IPS DF 6.9 (cell line): ENCODE results near the gene NUP35.

ENCODE experiments used
- DNase-seq: peaks from one replicate; pipeline ENCODE4 v3.0.0-alpha.2; 2013; ENCODE audit warnings: low read depth, low spot score
- H3K27ac ChIP-seq: one replicate; pipeline ENCODE4 v1.5.1; 2013; ENCODE audit warnings: low read length, control low read depth
- H3K27me3 ChIP-seq: 2 replicates; pipeline ENCODE4 v1.6.1; 2013; ENCODE audit warnings: mild to moderate bottlenecking, low read length; ENCODE audit not compliant: control insufficient read depth, insufficient read depth
- H3K36me3 ChIP-seq: 2 replicates; pipeline ENCODE4 v1.6.1; 2013; ENCODE audit warnings: low read length; ENCODE audit not compliant: control insufficient read depth, insufficient read depth
- H3K4me1 ChIP-seq: 2 replicates; pipeline ENCODE4 v1.6.1; 2013; ENCODE audit warnings: low read length; ENCODE audit not compliant: control insufficient read depth, insufficient read depth
- H3K4me3 ChIP-seq: 2 replicates; pipeline ENCODE4 v1.5.1; 2013; ENCODE audit warnings: mild to moderate bottlenecking, low read length
- H3K9me3 ChIP-seq: 2 replicates; pipeline ENCODE4 v1.6.1; 2013; ENCODE audit warnings: low read length, inconsistent platforms; ENCODE audit not compliant: control insufficient read depth, insufficient read depth
- WGBS: extraction: QIAGEN DNeasy Blood & Tissue Kit; methylation state at CpG from one replicate; pipeline ENCODE4 v1.1.7; 2013; ENCODE audit warnings: mixed read lengths, missing lambda C conversion rate; ENCODE audit not compliant: insufficient read length, insufficient coverage; 5-methylcytosine and 5-hydroxymethylcytosine counted together

NUP35 gene

DNA sequence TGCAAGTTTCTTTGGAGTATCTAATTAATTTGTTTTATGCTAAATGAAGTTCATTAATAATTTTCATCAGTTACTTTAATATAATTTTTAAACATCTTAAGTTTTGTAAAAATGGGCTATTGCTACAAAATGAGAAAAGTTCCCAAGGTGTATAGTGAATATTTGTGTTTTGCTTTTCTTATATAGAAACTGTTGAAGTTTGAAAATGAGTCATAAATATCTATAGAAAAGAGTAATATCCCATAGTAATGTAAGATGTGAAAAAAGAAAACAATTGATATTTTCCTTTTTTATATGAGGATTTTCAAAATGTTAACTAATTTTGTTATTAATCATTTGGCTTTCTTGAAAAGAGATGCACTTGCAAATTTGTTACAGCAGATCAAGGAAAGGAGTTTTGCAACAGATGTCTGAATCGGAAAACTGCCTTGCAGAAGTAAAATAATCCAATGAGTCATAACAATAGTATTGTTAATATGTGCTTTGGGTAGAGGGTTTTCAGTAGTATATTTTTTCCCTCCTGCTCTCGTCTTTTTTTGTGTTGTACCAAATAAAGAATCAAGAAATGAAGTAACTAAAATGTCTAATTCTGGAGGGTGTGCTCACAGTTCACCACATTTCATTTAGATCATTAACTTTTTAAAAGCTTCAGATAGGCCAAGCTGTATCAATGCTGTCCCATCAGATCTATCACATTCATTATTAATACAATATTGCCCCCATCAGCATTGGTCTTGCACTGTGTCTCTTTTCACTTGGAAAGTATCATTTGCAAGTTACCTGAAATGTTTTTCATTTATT is 30.2 kb upstream of the NUP35 start:
- H3K4me3 ChIP-seq, result no peak overlapping the region
- no peaks in the 10 kb centered on the region for H3K9me3 ChIP-seq
- WGBS, result no CpG with 5 or more reads among the region's 2 CpGs
- H3K27ac ChIP-seq, result no peak overlapping the region
- H3K27me3 ChIP-seq, result no peaks in the 10 kb centered on the region
- no peaks in the 10 kb centered on the region; the same call in none of the 2 replicates for H3K4me1 ChIP-seq
- H3K36me3 ChIP-seq, result no peaks in the 10 kb centered on the region; the same call in 1 of the 2 replicates
- no peak for DNase-seq

DNA sequence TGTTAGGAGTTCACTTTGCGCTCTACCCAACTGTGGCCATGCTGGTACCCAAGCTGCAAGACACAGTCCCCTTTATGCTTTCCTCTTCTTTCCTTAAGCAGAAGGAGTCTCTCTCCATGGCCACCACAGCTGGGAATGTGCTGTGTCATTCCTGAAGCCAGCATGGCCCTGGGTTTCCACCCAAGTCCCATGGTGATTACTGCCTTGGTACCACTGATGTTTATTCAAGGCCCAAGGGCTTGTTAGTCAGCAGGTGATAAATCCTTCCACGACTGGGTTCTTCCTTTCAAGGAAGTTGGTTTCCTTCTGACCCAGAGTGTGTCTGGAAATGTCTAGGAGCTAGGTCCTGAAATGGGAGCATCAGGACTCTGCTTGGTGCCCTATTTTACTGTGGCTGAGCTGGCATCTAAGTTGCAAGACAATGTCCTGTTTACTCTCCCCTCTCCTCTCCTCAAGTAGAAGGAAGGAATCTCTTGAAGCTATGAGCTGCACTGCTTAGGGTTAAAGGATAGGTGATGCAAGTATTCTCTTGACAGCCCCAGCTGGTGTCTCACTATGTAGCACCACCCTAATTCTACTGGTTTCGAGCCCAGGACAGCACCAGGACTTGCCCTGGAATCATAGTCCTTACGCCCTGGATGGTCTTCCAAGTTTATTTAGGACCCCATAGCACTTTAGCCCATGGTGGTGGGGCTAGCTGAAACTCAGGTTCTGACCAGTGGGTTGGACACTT is 18.7 kb upstream of the NUP35 start:
- WGBS, result no CpG with 5 or more reads among the region's 4 CpGs
- no peaks in the 10 kb centered on the region for H3K36me3 ChIP-seq
- DNase-seq, result no peak

DNA sequence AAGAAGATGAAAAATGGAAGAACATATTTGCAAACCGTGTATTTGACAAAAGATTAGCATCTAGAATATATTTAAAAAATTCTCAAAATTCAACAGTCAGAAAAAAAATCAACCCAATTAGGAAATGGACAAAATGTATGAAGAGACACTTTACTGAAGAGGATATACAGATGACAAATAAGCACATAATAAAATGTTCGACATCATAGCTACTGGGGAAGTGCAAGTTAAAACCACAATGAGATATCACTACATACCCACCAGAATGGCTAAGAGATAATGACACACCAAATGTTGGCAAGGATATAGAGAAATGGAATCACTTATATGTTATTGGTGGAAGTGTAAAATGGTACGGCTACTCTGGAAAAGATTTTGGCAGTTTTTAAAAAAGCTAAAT is 11.7 kb upstream of the NUP35 start:
- WGBS, result no CpG with 5 or more reads among the region's 3 CpGs
- no peak overlapping the region for H3K4me3 ChIP-seq
- no peaks in the 10 kb centered on the region for H3K4me1 ChIP-seq

More for the DNA sequence above, 18.7 kb upstream of the NUP35 start:
- Histone ChIP-seq H3K27me3 (no peaks in the 10 kb centered on the region), H3K4me1 (no peaks in the 10 kb centered on the region), H3K27ac (no peak overlapping the region), H3K4me3 (no peak overlapping the region), H3K9me3 (no peaks in the 10 kb centered on the region)

DNA sequence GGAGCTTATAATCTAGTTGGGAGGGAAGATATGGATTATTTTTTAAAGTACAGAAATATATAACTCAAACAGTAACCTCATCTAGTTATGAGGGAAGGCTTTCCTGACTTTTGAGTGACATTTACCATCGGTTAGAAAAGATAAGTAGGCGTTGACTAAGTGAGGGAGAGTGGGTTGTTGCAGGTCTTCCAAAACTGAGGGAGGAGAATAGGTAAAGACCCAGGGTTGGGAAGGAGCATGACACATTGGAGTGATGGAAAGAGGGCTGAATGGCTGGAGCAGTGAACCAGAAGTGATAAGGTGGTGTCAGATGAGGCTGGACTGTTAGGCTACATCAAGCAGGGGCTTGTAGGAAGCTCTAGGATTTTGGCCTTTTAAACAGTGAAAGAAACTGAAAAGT is 10.6 kb upstream of the NUP35 start:
- no CpG with 5 or more reads among the region's 2 CpGs for WGBS
- no peak for DNase-seq
- Histone ChIP-seq H3K4me3 (no peak overlapping the region), H3K27me3 (no peaks in the 10 kb centered on the region), H3K27ac (no peak overlapping the region), H3K9me3 (no peaks in the 10 kb centered on the region), H3K36me3 (no peaks in the 10 kb centered on the region), H3K4me1 (no peaks in the 10 kb centered on the region)

More for the DNA sequence above, 11.7 kb upstream of the NUP35 start:
- Histone ChIP-seq H3K36me3 (no peaks in the 10 kb centered on the region), H3K9me3 (no peaks in the 10 kb centered on the region), H3K27me3 (no peaks in the 10 kb centered on the region), H3K27ac (no peak overlapping the region)
- no peak for DNase-seq

DNA sequence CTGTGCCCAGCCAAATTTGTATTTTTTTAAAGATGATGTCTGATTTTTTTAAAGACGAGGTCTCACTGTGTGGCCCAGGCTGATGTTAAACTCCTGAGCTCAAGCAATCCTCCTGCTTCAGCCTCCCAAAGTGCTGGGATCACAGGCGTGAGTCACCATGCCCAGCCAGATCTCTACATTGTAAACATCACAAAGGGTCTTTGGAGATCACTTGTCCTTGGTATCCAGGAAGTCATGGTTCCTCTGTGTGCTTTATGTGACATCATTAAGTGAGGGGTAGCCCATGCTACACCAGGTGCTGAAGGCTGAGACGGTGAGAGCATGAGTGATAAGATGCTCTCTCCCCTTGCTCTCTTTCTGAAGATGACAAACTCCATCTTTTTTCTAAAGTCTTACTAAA is 7.0 kb upstream of the NUP35 start:
- no peak overlapping the region for H3K4me3 ChIP-seq
- no peak for DNase-seq
- H3K27ac ChIP-seq, result no peak overlapping the region
- H3K4me1 ChIP-seq, result no peaks in the 10 kb centered on the region
- WGBS, result no CpG with 5 or more reads among the region's 3 CpGs
- no peaks in the 10 kb centered on the region for H3K9me3 ChIP-seq
- no peaks in the 10 kb centered on the region for H3K36me3 ChIP-seq
- no peaks in the 10 kb centered on the region for H3K27me3 ChIP-seq

DNA sequence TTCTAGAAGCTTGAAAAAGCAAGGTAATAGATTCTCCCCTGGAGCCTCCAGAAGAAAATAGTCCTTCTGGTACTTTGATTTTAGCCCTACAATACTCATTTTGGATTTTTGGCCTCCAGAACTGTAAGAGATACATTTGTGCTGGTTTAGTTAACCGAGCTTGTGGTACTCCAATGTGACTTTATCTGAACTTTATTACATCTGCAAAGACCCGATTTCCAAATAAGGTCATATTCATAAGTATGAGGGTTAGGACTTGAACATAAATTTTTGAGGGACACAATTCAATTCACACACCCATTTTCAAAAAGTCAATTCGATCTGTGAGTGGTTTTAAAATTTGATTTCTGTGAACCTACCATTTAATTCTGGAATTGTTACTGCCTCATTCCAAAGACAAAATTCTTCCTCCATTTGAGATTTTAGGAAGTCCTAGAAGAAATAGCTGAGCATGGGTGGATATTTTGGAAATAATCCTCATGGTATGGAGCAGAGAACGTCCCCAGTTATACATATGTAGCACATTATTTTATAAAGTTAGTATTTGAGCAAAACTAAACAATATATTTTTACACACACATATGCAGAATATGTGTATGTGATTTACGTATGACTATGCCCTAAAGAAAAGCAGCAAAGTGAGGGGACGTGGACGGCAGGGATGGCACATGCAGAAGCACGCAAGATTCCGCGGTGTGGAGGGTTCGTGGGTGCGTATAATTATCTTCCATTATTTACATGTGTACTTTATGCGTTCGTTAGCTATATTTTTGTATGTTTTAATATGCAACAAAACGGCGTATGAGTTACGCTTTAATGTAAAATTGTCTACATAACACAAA is 905 bp upstream of the NUP35 start:
- H3K4me3 ChIP-seq, result peak overlapping the region; percentile 90; the same call in 1 of the 2 replicates
- no peaks in the 10 kb centered on the region for H3K36me3 ChIP-seq
- no peaks in the 10 kb centered on the region for H3K4me1 ChIP-seq
- no peaks in the 10 kb centered on the region for H3K9me3 ChIP-seq
- no peak overlapping the region for H3K27ac ChIP-seq
- no peaks in the 10 kb centered on the region for H3K27me3 ChIP-seq
- no CpG with 5 or more reads among the region's 17 CpGs for WGBS
- no peak for DNase-seq

DNA sequence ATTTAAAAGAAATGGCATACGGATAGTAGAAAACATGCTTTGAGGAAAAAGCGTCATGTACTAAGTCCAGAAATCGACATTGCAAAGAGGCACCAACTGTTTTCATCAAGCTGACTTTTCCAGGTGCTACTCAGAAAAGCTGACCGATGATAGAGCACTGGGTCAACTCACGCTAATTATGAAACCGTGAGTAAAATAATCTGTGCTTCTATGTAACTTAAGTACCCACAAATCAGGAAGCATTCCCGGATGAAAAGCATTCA is 353 bp upstream of the NUP35 start:
- Histone ChIP-seq H3K36me3 (no peaks in the 10 kb centered on the region), H3K9me3 (no peaks in the 10 kb centered on the region), H3K4me1 (no peaks in the 10 kb centered on the region), H3K27ac (no peak overlapping the region), H3K27me3 (no peaks in the 10 kb centered on the region), H3K4me3 (peak overlapping the region; percentile 90; the same call in 1 of the 2 replicates)
- DNase-seq, result no peak
- no CpG with 5 or more reads among the region's 7 CpGs for WGBS

DNA sequence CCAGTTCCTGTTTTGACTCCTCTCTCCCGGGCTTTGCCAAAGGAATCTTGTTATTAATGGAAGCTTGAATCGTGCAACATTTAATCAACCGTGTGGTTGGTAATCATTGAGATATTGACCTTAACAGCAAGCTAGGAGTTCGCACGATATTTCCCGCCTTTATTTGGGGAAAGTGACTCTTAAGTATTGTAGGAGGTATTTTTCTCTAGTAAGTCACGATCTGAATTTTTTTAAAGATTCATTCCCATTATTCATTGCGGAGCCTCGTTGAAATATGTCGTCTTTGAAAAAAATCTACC is 663 bp downstream of the NUP35 start:
- no peak for DNase-seq
- WGBS, result no CpG with 5 or more reads among the region's 10 CpGs
- Histone ChIP-seq H3K36me3 (no peaks in the 10 kb centered on the region), H3K9me3 (no peaks in the 10 kb centered on the region), H3K4me1 (no peaks in the 10 kb centered on the region), H3K27me3 (no peaks in the 10 kb centered on the region), H3K4me3 (peak overlapping the region; percentile 90; the same call in 1 of the 2 replicates), H3K27ac (no peak overlapping the region)

DNA sequence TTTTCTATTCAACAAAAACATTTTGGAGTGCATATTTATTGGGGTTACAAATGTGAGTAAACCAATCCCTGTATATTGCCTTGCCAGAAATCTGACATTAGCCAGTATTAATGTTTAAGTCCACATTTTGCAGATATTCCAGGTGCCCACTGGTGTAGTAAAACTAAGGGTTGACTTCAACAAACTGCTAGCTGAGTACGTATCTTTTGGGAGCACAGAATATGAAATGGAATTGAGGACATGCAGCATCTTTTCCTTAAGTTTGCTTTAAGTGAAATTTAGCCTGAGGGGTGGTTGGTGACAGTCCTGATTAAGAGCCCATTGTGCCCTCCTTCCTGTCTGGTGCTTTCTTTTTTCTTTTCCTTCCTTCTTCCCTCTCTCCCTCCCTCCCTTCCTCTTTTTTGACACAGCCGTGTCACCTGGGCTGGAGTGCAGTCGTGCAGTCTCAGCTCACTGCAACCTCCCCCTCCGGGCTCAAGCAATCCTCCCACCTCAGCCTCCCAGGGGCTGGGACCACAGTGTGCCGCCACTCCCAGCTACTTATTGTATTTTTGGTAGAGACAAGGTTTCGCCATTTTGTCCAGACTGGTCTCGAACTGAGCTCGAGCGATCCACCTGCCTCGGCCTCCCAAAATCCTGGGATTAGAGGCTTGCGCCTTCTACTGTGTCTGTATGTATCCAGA is 1.6 kb downstream of the NUP35 start:
- Histone ChIP-seq H3K4me1 (no peaks in the 10 kb centered on the region), H3K36me3 (no peaks in the 10 kb centered on the region; the same call in 1 of the 2 replicates), H3K9me3 (no peaks in the 10 kb centered on the region), H3K4me3 (peak overlapping the region; percentile 1; the same call in 1 of the 2 replicates), H3K27me3 (no peaks in the 10 kb centered on the region), H3K27ac (no peak overlapping the region)
- DNase-seq, result no peak
- no CpG with 5 or more reads among the region's 11 CpGs for WGBS

DNA sequence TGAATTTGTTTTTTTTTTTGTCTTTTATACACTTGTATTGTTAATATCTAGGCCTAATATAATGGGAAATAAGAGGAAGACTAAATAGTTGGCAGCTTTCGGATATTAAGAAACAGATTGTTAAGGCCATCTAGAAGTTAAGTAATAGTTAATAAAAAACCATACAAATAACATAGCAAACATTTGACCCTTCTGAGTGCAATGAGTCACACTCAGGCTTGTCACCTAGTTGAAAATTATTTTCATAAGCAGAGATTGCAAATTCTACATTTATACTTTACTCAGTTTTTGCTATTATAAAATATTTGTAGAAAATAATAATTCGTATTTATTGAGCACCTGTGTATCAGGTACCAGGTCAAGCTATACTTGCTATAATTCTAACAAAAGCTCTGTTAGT is 2.4 kb downstream of the NUP35 start:
- Histone ChIP-seq H3K27me3 (no peaks in the 10 kb centered on the region), H3K9me3 (no peaks in the 10 kb centered on the region), H3K27ac (no peak overlapping the region), H3K4me3 (no peak overlapping the region), H3K4me1 (no peaks in the 10 kb centered on the region), H3K36me3 (no peaks in the 10 kb centered on the region; the same call in 1 of the 2 replicates)
- no peak for DNase-seq
- WGBS, result no CpG with 5 or more reads among the region's 2 CpGs
